T-helper 9 cell (primary cell): Measurements from ENCODE around the gene RFTN2.
"Not testable (repeated sequence)": the region's sequence is repeated elsewhere in the genome, so short reads cannot be mapped to it uniquely, and the experiment has no call there.

Source experiments
- DNase-seq: peaks from one replicate; pipeline ENCODE4 v3.0.0-alpha.2; 2020

The RFTN2 gene

DNA sequence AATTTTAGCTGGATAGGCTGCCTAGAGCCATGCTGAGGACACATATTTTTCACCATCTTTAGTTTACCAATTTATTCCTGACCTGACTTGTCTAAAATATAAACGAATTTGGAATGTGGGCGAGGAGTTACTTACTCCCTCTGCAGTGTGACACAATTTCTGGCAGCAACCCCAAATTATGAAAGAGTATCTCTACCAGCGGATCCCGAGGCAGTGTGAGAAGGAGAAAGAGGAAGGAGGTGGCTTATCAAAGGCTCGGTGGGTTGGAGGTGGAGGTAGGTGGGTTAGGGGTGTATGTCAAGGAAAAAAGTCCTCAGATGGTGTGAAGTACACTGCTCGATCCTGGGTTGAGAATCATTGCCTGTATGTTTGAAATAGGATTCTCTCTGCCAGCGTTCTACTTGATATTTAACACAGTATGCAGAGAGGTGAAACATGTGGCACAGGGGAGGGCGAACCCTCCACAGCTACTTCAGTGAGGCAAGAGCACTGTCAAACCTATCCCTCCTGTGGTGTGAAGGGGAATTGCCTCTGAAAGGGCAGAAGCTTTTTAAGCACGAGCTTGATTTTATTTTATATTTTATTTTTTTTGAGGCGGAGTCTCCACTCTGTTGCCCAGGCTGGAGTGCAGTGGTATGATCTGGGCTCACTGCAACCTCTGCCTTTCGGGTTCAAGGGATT lies 76.0 kb downstream of the RFTN2 start:
- DNase-seq = no peak

DNA sequence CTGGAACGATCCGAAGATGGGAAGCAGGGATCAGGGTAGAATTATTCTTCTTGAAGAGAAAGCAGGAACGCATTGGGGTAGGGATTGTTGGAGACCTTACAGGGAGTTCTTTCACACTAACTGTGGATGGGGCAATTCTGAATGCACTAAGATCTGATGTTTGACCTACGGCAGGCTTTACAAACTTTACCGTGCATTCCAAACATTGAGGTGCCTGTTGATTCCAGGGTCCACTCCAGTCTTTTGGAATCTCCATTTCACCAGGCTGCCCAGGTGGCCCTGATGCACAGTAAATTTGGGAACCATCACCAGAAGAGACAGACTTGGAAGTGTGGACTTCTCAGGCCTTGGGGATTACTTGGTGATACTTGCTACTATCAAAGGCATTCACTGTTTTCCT lies 76.9 kb downstream of the RFTN2 start:
- no peak for DNase-seq

DNA sequence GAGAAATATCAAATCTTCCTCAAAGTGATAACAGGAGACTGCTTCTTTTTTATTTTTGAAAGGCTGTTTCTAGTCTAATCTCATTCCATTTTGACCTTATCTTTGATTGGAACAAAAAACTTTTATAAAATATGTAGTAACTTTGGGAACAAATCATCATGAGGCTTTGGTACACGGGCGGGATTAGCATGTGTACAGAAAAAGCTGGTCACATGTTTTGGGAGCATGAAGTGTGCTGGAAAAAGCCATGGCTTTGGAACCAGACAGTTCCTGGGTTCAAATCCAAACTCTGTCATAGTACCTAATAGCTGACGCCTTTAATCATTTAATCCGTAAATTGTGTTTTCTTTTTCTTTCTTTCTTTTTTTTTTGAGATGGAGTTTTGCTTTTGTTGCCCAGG lies 78.2 kb downstream of the RFTN2 start:
- no peak for DNase-seq

DNA sequence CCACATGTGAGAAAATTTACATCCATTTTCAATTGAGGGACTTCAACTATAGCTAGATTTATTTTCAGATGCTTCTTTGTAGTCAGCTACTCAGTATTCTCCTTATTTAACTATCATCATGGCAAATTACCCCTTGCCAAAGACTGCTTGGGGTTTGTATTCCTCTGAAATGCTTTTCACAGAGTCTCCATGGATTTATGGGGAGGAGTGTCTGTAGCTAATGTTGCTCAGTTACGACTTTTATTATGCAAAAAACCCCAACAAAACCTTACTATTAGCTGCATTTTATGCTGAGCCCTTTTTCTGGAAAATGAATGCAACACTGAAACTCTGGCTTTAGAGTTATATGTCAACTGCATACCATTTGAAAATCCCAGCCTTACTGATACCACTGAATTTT lies 78.6 kb downstream of the RFTN2 start:
- DNase-seq = no peak

DNA sequence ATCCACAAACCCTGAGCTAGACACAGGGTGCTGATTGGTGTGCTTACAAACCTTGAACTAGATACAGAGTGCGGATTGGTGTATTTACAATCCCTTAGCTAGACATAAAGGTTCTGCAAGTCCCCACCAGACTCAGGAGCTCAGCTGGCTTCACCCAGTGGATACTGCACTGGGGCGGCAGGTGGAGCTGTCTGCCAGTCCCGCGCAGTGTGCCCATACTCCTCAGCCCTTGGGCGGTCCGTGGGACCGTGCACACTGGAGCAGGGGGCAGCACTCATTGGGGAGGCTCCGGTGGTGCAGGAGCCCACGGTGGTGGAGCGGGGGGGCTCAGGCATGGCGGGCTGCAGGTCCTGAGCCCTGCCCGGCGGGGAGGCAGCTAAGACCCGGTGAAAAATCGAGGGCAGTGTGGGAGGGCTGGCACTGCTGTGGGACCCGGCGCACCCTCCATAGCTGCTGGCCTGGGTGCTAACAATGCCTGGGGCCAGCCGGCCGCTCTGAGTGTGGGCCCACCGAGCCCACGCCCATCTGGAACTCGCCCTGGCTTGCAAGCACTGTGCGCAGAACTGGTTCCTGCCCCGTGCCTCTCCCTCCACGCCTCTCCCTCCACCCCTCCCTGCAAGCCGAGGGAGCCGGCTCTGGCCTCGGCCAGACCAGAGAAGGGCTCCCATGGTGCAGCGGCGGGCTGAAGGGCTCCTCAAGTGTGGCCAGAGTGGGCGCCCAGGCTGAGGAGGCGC lies 83.9 kb downstream of the RFTN2 start:
- no peak for DNase-seq

DNA sequence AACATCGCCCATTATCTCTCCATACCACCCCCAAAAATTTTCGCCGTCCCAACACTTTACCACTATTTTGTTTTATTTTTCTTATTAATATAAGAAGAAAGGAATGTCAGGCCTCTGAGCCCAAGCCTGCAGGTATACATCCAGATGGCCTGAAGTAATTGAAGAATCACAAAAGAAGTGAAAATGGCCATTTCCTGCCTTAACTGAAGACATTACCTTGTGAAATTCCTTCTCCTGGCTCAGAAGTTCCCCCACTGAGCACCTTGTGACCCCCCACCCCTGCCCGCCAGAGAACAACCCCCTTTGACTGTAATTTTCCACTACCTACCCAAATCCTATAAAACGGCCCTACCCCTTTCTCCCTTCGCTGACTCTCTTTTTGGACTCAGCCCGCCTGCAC lies 88.1 kb downstream of the RFTN2 start:
- DNase-seq = not testable (repeated sequence)

DNA sequence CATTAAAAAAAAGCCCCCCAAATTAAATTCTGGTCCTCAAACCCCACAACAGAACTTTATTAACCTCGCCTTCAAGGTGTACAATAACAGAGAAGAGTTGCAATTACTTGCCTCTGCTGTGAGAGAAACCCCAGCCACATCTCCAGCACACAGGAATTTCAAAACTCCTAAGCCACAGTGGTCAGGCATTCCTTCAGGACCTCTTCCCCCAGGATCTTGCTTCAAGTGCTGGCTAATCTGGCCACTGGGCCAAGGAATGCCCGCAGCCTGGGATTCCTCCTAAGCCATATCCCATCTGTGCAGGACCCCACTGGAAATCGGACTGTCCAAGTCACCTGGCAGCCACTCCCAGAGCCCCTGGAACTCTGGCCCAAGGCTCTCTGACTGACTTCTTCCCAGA lies 95.2 kb downstream of the RFTN2 start:
- DNase-seq = not testable (repeated sequence)

DNA sequence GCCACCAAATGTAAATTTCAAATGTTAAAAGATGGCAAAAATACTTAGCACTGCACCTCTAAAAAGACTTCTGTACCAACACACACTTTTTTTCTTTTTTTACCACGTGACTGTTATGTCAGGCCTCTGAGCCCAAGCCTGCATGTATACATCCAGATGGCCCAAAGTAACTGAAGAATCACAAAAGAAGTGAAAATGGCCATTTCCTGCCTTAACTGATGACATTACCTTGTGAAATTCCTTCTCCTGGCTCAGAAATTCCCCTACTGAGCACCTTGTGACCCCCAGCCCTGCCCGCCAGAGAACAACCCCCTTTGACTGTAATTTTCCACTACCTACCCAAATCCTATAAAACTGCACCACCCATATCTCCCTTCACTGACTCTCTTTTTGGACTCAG lies 97.1 kb downstream of the RFTN2 start:
- DNase-seq = not testable (repeated sequence)

DNA sequence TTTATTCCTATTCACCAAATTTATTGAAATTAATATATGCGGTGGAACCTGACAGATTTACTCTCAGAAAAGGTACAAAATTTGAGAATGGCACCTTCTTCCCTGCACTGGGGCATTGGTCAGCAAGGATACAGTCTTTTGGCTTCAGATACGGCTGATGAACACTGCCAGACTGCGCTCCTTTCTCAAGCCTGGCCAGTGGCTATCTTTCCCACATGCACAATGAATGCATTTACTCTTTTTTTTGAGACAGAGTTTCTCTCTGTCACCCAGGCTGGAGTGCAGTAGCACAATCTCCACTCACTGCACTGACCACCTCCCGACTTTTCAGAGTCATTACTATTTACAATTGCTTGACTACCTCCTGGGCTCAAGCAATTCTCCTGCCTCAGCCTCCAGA lies 97.9 kb downstream of the RFTN2 start:
- DNase-seq = no peak

DNA sequence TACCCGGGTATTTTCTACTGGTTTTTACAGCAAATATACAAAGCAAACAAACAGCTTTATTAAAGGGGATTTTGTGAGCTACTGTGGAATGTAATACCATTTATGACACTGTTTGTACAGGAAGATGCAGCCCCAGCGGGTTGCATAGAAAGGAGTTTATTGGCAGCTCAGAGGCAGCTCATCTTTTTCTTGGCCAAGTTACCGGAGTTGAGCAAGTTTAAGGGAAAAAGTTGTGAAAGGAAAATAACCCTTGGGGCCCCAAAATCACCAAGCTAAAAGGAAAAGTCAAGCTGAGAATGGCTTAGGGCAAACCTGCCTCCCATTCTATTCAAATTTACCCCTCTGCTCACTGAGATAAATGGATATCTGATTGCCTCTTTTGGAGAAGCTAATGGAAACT lies 98.8 kb downstream of the RFTN2 start:
- no peak for DNase-seq

DNA sequence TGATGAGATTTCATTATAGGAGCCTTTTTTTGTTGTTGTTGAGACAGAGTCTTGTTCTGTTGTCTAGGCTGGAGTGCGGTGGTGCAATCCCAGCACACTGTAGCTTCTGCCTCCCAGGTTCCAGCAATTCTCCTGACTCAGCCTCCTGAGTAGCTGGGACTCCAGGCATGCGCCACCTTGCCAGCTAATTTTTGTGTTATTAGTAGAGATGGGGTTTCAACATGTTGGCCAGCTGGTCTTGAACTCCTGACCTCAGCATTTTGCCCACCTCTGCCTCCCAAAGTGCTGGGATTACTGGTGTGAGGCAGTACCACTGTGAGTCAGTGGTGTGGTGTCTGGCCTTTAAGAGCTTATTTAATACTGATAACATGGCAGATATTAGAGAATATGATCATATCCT lies 99.4 kb downstream of the RFTN2 start:
- no peak for DNase-seq

DNA sequence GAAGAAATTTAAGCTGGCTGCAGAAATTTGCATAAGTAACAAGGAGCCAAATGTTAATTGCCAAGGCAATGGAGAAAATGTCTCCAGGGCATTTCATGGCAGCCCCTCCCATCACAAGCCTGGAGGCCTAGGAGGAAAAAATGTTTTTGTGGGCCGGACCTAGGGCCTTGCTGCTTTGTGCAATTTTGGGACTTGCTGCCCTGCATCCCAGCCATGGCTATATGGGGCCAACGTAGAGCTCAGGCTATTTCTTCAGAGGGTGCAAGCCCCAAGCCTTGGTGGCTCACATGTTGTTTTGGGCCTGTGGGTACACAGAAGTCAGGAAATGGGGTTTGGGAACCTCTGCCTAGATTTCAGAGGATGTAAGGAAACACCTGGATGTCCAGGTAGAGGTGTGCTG lies 101.8 kb downstream of the RFTN2 start:
- DNase-seq = no peak

DNA sequence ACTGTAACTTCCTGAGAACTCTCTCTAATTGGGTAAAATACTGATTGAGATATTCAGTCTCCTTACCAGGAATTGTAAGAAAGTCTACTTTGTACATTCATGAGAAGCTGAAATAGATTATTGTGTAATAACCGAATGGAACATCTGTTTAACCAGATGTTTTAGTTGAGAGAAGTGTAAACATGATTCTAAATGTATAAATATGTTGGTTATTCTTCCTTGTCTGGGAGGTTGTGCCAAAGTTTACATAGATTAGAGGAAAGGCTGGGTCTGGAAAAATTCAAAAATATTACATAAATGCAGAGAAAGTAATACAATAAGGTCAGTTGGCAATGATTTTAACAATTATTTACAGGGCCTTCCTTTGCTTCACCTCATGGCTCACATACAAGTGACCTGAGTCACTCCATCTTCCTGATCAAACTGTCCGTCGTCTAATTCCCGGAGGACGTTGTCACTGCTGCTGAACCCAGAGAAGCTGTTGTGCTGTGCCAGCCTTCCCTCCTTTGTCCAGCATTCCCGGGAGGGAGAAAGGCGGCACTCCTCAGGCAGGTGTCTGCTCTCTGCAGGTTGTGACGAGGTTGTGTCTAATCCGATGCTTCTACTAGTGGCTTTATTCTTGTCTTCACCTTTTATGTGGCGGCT lies 103.6 kb downstream of the RFTN2 start:
- no peak for DNase-seq

DNA sequence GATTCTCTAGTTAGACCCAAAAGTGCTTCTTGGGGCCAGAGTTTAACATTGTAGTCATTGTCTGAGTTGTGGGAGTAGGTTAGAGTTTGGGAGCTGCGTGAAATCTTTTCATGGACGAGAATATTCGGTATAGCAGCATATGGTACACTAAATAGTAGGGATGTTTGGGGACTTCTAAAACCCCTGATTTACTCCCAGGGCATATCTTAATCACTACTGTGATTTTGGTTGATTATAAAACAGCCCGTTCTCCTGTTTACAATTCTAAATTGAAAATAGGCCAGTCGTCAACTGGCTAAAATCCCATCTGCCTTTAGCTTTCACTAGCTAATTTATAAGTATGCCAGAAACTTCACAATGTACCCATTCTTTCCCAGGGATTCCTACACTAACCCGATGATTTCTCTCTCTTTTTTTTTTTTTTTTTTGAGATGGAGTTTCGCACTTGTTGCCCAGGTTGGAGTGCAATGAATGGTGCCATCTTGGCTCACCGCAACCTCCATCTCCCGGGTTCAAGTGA lies 115.2 kb downstream of the RFTN2 start:
- no peak for DNase-seq

DNA sequence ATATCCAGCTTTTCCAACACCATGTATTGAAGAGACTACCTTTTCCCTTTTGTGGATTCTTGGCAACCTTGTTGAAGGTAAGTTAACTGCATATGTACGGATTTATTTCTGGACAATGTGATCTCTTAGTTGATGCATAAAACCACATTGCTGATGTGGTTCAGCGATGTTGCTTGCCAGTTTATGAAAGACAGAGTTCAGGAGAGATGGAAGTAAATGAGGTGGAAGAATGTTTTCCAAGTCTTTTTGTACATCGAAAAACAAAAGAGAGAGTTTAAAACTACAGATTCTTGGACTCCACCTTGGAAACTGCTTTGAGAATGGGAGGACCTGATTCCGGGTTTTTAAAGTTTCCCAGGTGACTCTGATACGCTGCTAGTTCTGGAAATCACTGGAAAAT lies 115.7 kb downstream of the RFTN2 start:
- DNase-seq = no peak

DNA sequence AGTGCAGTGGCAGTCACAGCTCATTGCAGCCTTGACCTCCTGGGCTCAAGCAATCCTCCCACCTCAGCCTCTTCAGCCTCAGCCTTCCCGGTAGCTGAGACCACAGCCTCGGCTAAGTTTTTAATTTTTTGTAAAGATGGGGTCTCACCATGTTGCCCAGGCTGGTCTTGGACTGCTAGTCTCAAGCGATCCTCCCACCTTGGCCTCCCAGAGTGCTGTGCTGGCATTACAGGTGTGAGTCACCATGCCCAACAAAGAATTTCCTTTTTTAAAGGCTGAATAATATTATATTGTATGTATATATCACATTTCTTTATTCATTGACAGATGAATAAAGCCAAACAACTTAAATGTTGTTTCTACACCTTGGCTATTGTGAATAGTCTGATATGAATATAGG lies 117.0 kb downstream of the RFTN2 start:
- no peak for DNase-seq

DNA sequence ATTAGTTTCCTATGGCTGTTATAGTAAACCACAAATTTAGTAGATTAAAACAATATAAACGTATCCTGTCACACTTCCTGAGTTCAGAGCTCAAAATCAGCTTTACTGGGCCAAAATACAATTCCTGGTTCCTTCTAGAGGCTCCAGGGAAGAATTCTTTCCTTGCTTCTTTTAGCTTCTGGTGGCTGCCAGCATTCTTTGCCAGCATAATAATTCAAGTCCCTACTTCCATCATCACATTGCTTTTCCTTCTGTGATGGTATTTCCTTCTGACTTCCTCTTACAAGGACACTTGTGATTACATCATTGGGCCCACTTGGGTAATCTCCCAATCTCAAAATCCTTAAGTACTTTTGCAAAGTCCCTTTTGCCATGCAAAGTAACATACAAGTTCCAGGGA lies 118.9 kb downstream of the RFTN2 start:
- no peak for DNase-seq

DNA sequence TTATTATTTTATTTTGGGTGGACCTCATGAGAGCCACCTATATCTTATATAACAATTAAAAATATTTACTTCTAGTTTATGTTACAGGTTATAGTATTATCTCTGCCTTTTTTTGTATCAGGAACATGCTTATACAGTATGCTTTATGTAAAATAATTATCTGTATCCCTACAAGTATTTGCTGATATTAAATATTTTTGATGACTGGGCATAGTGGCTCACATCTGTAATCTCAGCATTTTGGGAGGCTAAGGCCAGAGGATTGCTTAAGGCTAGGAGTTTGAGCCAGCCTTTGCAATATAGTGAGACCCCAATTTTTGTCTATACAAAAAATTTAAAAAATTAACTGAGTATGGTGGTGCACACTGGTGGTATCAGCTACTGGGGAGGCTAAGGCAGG lies 119.9 kb downstream of the RFTN2 start:
- DNase-seq = no peak

DNA sequence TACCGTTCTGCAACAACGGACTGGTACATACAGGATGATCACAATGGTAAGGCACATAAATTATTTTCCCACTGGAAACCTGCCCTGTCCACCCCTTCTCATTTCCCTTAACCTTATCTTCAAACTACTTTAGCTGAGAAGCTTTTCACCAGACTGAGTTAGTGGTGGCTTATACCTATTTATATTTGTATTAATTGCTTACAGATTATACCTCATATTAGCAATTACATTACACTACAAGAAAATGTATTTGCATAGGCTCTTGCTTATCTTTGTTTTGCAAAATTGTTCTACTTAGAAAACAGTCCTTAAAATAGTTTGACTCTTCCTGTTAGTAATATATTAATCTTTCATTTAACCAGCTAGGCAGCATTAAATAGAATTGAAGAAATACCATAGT lies 124.1 kb downstream of the RFTN2 start:
- DNase-seq = not testable (repeated sequence)

DNA sequence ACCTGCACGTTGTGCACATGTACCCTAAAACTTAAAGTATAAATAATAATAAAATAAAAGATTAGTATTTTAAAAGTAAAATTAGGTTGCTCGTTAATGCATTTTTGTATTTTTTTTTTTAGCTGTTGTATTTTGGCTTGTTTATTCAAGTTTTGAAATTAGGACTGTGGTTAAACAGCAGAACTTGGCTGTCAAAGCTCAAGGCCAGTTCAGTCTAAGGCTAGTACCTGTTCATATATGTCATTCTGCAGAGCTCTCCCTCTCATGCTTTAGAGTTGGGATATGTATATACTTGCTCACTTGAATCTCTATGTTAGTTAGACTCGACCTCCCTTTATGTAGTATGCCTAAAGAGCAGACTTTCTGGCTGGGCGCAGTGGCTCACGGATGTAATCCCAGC lies 126.8 kb downstream of the RFTN2 start:
- no peak for DNase-seq

DNA sequence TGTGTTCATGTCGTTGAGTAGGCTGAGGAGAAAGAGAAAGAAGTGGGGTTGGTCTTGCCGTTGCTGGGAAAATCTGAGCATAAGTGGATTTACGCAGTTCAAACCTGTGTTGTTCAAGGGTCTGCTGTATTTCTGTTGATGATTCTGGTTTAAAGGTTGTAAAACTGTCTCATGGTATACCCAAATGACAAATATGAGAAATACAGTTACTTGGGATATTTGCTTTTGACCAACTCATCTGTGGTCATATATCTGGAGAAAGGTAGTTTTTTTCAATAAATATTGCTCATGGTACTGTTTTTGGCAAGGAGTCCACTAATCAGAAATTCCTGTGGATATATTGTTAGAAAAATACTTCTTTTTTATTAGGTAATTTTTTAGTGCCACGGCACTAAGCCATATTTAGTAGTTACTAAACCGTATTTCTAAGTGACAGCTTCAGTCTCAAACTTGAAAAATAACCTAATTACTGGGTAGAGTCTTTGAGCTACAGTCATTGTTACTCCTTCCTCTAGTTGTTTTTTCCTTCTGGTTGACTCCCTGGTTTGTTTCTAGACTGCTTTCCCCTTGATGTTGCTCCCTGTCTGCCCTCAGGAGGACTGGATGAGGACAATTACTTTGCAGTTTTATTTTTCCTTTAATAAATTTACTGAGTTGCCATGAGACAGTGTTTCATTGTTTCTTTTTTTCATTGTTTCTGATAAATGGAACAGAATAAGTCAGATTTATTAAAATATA lies 128.1 kb downstream of the RFTN2 start:
- no peak for DNase-seq

DNA sequence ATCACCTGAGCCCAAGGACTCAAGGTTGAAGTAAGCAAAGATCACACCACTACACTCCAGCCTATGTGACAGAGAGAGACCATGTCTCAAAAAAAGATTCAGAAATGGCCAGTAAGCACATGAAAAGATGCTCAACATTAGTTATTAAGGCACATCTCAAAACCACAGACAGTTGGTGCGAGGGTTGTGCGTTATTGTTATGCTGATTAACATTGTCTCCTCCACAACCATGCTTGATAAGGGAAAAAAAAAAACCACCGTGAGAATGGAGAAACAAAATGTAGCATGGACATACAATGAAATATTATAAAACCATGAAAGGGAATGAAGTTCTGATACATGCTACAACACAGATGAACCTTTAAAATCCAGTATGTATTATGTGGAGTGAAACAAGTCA lies 132.2 kb downstream of the RFTN2 start:
- DNase-seq = no peak

DNA sequence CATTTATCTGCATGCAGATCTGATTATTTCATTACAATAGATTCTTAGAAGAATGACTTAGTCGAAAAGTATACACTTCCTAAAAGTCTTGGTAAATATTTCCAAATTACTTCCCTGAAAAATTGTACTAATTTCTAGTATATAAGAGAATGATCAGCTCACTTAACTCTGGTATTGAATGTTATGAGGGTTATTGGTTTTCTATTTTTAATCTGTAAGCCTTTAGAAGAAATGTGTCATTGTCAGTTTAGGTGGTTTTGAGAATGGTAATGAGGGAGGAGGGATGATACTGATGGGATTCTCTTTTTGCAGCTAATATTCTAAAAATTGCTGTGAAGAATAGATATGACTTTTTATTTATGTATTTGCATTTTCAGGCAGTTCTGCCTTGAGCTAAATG lies 135.7 kb downstream of the RFTN2 start:
- no peak for DNase-seq
